ENCODE data around the gene SND1.

SND1 gene

DNA sequence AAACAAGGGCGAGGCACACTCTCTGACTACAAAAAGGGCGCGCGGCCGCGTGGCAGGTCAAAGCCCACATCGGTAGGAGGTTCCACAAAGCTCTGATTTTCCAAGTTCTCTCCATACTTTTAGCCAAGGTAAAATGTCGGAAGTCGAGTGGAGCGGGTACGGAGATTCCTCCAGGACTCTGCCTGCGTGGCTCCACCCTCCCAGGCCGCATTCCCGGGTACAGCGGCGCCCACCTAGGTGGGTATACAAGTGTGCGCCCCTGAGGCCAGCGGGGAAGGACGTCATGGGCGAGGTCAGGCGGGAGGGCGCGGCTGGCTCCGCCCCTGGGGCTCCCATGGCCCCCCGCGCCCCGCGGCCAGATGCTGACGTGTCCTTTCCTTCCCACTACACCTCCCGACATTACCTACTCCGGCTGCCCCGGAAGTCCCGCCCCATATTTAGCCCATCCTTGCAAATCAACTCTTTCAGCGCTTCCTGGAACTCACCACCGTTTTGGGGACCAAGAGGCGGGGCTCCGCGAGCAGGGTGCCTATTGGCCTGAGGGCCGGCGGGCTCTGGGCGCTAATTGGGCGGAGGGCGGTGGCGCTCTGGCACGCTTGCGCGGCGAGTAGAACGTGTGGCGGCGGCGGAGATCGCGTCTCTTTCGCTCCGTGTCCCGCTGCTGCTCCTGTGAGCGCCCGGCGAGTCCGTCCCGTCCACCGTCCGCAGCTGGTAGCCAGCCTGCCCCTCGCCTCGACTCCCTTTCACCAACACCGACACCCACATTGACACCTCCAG is at the start of gene SND1:
Gene SND1 (plus strand): TSS at position 639 of the 777 bp plus-strand sequence. CDS start 180 bp downstream, outside the sequence.
- peak; percentile 99 for DNase-seq (ENCODE audit: low spot score)

DNA sequence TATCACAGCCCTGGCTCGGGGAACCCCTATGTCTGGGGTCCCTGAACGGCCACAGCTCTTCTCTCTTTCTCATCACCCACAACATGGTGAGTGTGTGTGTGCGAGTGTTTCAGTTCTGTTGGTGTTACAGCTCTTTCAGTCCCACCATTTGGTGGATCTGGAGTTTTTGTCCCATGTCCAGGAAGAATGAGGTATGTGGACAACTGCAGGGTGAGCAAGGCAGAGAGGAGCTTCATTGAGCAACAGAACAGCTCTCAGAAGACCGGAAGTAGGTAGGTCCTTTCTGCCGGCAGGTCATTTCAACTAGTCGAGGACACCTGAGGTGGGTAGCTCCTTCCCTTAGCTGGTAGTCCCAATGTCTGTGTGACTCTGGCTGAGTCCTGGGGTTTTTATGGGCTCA is 43.5 kb upstream of the SND1 start:
- DNase-seq (ENCODE audit: low spot score), result no peak

DNA sequence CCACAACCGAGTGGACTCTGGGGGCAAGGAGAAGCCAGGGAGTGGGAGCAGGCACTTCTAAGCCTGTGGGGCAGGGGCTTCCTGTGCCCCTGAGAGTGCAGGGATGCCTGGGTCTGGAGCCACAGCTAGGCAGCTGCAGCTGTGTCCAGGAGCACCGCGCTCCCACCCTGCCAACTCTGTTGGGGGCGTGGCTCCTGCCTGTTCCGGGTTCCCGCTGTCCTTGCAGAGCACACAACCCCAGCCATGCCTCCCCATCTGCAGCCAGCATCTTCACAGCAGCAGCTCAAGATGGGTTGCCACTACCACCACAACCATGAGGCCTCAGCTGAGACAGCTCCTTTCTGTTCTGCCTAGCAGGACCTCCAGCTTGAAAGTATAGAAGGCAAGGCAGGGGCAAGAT is 42.7 kb upstream of the SND1 start:
- DNase-seq (ENCODE audit: low spot score), result no peak

DNA sequence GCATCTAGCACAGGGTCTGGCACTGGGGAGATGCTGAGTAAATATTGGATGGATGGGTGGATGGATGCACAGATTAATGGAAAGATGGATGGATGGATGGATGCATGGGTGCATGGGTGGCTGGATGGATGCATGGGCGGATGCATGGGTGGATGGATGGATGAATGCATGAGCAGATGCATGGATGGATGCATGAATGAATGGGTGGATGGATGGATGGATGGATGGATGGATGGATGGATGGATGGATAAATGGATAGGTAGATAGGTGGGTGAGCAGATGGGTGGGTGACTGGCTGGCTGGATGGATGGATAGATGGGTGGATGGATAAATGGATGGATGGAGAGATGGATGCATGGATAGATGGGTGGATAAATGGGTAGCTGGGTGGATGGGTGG is 39.7 kb upstream of the SND1 start:
- no peak for DNase-seq (ENCODE audit: low spot score)

DNA sequence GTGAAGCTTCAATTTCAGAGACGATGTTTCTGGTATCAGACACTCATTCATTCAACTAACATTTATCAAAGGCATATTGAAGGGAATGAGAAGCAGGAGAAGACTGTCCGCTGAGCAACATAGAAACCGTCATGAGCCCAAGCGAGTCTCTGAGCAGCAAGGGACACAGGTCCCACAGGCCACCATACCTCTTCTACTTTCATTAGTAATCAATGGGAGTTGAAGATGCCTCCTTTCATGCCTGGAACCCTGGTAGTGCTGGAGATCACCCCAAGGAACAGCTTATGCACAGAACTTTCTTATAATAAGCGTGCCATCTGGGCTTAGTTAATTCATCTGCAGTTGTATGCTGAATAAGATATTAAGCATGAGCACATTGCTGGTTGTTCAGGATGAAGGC is 35.3 kb upstream of the SND1 start:
- no peak for DNase-seq (ENCODE audit: low spot score)

DNA sequence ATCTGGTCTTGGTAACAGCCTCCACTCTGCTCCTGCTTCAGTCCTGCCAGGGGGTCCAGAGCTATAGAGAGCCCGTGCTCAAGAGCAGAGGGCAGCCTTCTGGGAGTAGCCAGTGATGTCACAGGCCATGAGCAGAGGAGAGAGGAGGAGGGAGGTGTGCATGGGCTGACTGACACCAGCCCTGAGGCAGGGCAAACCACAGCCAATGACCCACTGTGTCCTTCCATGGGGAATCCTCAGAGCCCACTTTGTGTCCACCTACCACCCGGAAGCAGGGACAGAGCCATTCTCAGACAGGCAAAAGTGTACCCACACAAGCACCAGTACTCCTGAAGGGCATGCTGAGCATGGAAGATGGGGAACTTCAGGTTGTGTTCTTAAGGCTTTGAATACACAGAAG is 34.0 kb upstream of the SND1 start, which contains the start of gene PAX4:
Gene PAX4 (minus strand): TSS at position 101 of the 400 bp plus-strand sequence. CDS start 2,214 bp downstream, outside the sequence.
- DNase-seq (ENCODE audit: low spot score), result no peak

DNA sequence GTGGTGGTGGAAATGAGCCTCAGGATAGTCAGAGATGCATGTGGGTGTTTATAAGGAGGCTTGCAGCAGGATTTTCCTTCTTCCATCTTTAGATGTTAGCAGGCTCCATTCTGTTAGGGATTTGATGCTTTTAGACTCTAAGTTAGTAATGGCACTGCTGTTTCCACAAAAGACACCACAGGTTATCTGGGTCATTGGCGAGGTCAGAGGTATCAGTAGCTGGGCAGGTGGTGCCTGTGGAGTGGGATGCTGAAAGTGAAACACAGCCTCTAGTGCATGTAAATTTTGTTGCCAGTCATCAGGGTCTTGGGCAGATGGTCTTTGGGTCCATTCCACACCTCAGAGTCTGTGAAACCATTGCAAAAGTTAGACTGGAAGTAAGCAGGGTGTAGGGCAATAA is 33.2 kb upstream of the SND1 start:
- no peak for DNase-seq (ENCODE audit: low spot score)

DNA sequence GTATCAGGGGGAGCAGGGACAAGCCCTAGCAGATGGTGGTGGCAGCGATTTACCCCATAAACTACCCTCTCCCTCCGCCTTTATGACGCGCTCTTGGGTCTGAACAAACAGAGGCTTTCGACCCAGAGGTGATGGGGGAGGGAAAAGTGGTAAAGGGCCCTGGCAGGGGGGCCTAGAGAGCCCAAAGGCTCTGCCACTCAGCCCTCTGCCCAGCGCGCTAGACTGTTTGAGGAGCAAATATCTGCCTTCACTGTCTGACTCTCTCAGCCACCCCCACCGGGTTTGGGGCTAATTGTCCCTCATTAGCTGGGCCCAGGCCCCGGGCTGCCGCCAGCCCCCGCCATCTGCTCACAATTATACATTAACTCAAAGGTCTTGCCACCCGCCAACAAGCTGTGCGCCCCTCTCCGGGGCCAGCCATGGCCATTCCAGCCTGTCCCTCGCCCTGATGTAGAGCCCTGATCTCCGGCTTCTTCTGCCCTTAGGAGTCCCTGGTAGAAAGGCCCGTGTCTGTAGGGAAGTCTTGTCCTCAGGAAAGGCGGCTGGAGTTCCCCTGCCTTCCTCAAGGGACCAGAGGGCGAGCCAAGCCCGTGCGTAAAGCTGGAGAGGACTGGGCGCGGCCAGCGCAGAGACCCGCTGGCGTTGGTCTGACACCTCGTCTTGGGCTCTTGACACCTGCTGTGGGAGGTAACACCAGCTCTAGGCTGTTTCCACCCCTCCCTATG is 32.2 kb upstream of the SND1 start:
- DNase-seq (ENCODE audit: low spot score), result no peak

DNA sequence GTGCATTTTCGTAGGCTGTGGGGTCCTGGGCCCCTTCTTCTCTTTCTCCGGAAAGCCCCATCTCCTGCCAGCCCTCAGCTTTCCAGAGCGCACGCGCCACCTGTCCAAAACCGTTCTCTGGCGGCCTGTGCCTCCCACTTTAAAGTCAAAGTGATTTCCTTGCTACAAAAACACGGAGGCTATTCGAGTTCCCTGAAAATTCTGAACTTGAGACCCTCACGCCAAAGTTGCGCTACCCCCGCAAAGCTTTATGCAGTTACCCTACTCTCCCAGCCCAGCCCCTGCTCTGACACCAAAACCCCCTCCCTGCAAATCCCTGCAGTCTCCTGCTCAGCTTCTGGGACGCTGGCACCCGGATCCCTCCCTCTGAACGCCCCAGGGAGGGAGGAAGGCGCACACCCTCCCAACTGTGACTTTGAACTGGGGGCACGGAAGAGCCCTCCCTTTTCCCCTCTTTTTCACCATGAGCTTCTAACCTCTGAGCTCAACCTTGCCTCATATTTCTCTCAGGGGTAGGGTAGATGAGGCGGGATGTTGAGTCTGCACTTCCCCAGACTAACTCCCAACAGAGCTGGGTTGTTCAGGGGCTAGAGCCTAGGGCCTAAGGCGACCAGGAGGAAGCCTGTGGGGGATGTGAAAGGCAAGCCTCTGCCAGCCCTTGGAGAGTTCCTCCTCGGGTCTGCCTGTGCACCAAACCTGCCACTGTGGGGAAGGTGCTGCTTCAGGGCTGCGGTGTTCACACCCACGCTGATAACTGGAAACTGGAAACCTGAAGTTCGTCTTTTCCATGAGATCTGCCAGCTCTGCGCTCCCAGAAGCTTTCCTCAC is 31.4 kb upstream of the SND1 start:
- DNase-seq (ENCODE audit: low spot score), result peak; percentile 5

DNA sequence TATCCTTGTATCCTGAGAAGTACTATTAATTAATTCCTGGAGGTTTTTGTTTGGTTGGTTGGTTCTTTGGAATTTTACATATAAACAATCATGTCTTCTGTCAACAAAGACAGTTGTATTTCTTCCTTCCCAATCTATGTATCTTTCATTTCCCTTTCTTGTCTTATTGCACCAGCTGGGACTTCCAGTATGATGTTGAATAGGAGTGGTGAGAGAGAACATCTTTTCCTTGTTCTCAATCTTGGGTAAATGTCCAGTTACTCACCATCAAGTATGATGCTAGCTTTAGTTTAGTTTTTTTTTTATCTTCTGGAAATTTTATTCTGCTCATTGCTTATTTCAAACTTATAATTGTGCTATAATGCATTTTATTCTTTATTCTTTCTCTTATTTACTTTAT is 26.7 kb upstream of the SND1 start:
- no peak for DNase-seq (ENCODE audit: low spot score)

DNA sequence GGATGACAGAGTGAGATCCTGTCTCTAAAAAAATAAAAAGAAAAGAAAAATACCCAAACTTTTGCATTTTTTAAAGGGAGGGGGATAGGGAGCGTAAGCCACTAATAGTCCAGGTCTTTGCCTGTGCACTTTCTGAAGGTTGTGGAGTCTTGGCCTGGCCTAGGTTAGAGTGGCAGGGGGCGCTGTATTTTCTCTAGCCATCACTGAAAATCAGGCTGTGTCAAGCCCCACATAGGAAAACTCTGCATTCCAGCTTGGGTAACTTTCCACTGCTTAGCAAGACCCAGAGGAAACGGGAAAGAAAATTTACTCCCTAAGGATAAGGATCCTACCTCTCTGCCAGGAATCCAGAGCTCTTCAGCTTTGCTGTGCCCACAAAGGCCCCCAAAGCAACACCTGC is 23.5 kb upstream of the SND1 start:
- DNase-seq (ENCODE audit: low spot score), result no peak

DNA sequence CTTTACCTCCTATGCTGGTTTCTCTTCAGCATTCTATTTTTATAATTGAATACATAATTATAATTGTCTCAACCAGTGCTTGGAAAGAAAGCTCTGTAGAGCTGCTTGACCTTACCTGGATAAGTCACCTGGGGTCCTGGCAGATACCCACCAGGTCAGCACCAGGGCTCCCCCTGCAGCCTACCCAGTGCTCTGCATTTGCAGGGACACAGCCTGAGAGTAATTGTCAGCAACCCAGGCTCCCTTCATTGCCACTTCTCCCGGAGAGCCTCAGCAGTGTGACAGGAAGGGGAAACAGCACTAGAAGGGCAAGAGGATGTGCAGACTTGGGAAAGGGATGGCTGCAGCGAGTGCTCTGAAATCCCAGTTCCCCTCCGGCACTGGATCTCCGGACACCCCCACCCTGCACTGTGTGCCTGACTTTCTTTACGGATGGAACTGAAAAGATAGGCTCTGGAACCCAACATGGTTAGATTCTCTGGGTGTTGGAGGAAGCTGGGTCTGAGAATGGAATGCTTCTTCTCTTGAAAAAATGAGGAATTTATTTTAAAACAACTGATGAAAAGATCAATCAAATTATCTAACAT is 22.6 kb upstream of the SND1 start:
- no peak for DNase-seq (ENCODE audit: low spot score)

DNA sequence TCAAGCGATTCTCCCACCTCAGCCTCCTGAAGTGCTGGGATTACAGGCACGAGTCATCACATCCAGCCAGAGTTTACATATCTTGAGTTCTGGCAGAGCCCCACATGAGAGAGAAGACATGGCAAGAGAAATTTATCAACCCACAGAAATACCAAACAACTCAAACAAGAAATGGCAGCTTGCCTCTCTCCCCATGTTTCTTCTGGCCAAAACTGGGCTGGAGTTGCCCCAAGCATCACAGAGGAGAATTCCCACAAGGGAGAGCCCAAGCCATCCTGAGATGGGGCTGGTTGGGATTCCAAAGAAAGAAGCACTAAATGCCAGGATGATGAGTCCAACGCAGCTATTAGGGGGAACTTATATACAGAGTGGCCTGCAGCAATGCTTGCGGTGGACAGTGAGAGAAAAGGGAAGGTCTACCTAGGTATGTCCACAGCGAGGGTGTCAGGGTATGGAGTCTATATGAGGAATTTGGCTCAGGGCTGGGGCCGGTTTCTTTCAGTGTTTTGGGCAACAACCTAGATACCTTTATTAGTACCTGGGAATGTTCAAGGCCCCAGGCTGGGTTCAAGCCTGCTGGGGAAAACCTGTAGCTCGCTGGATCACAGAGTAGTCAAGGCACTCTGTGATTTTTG is 19.6 kb upstream of the SND1 start:
- DNase-seq (ENCODE audit: low spot score), result no peak

DNA sequence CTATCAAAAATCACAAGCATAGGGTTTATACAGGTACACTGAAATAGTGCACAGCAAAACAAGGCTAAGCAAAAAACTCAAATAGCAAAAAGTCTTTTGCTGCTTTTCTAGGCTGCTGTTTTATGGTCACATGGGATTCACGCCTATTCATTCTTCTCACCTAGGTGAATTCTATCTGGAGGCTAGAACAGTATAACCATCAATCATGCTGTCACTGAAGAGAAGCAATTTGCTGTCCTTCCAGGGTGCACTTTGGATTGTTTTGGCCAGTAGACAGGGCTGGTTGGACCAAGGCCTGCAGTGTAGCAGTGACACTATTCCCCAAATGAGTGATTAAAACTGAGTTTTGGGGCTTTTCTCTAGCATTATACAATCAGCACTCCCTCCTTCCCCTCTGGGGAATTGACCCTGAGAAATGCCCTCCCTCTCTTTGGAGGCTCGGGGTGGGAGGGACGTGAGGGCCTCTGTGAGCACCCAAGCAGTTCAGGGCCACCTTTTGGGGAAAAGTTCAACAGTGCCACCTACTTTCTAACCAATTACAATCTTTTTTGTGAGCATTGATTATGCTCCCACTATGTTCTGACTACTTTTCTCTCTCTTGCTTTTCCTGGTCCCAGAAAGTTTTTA is 16.2 kb upstream of the SND1 start:
- DNase-seq (ENCODE audit: low spot score), result no peak

DNA sequence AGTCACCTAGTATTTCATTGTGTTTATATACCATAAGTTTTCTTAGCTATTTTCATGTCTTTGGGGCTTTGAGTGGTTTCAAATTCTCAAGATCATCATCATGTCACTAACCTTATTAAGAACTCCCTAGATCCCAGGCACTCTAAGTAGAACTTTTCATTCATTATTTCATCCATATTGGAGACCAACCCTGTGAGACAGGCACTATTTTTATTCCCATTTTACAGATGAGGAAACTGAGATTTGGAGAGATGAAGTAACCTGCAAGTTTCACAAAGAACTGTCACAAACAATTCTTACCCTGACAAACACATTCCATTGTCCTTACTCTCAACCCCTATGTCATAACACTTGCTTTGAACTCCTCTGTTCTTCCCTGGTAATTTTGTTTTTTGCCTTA is 13.8 kb upstream of the SND1 start:
- DNase-seq (ENCODE audit: low spot score), result no peak

DNA sequence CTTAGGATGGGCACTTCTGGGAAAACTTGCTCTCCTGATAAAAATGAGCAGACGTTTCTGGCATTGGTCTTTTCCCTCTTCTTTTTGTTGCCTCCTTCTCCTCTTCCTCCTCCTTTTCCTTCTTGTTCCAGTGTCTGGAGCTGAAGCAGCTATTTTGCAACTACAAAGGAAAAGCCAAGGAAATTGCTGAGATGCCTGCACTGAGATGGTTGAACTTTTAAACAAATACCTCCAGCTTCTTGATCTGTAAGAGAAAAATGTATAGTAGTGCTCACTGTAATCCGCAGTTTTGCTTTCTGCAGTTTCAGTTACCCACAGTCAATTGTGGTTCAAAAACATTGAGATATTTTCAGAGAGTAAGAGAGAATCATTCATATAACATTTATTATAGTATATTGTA is 7.5 kb upstream of the SND1 start:
- no peak for DNase-seq (ENCODE audit: low spot score)

DNA sequence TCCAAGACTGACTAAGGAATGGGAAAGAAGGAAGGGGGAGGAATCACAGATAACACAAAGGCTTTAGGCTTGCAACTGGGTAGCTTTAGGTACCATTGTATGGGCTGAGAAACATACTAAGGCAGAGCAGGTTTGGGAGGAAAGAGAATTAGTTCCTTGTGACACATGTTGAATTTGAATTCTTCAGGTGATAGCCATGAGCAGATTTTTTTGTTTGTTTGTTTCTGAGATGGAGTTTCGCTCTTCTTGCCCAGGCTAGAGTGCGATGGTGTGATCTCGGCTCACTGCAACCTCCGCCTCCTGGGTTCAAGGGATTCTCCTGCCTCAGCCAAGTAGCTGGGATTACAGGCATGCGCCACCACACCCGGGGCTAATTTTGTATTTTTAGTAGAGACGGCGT is 4.4 kb upstream of the SND1 start:
- no peak for DNase-seq (ENCODE audit: low spot score)

DNA sequence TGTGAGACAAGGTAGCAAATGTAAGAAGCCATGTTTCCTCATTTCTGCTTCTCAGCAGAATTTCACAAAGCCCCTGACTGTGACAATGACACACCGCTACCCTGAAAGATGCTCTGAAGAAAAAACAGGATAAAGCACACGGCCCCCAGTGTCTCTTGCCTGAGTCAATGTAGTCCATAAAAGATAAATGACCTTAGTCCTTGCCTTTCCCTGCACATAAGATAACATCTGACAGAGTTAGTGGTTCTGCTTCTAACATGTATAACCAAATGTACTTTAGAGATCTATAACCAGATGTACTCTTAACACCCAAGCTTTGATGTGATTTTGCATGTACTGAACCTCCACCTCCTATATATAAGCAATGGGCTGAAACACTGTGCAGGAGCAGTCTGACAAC is 3.0 kb upstream of the SND1 start:
- no peak for DNase-seq (ENCODE audit: low spot score)

DNA sequence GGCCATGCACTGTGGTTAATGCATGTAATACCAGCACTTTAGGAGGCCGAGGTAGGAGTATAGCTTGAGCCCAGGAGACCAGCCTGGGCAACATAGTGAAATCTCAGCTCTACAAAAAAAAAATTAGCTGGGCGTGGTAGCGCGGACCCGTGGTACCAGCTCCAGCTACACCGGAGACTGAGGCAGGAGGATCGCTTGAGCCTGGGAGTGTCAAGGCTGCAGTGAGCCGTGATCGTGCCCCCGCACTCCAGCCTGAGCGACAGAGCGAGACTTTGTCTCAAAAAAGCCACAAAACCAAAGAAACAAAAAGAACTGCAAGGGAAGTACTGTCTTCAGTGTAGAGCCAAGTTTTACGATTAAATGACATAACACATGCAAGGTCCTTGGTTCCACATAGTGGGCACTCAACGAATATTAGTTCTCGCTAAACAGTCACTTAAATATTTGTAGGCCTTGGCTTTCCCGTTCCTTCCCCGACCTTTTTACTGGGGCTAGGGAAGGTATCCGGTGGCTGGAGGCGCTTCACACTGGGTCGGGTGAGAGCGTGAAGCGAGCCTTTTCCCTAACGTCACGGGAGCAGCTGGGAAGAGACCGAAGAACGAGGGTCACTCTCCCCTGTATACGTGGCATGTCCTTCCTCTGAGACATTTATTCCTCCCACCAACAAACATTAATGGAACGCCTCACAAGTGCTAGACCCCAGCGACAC is 993 bp upstream of the SND1 start:
- no peak for DNase-seq (ENCODE audit: low spot score)
